GM20000 (cell line): ENCODE measurements around the gene ERGIC1.

Experiments
- DNase-seq: peaks from one replicate; pipeline ENCODE4 v3.0.0; 2012; ENCODE audit warnings: low spot score
- CTCF ChIP-seq: IDR thresholded peaks from 2 replicates; pipeline ENCODE4 v1.5.1; 2012; ENCODE audit warnings: mild to moderate bottlenecking, control low read depth; ENCODE audit errors: extremely low read depth, missing control alignments

Gene ERGIC1

GRCh38 chr5:172909931-172910502 lies 76.0 kb downstream of the ERGIC1 start:
- no peak for TF ChIP-seq CTCF
- no peak for DNase-seq

- peak; percentile 62 for DNase-seq
- peak; percentile 44 for TF ChIP-seq CTCF
Measured at GRCh38 chr5:172910828-172911627, 77.0 kb downstream of the ERGIC1 start.

DNA sequence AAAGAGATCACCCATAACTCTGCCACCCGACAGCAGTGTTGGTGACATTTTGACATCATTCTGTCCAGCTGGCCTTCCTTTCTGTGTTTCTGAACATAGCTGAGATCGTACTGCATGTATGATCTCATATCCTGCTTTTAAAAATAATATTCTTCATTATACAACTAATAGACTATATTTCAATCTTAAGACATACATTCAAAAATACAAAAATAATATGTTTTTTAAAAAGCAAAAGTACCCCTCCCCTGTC lies 77.5 kb downstream of the ERGIC1 start:
- DNase-seq, result no peak

GRCh38 chr5:172911976-172912375 lies 77.9 kb downstream of the ERGIC1 start:
- TF ChIP-seq CTCF, result no peak
- no peak for DNase-seq

More for the DNA sequence above, 77.5 kb downstream of the ERGIC1 start:
- TF ChIP-seq CTCF, result no peak

DNA sequence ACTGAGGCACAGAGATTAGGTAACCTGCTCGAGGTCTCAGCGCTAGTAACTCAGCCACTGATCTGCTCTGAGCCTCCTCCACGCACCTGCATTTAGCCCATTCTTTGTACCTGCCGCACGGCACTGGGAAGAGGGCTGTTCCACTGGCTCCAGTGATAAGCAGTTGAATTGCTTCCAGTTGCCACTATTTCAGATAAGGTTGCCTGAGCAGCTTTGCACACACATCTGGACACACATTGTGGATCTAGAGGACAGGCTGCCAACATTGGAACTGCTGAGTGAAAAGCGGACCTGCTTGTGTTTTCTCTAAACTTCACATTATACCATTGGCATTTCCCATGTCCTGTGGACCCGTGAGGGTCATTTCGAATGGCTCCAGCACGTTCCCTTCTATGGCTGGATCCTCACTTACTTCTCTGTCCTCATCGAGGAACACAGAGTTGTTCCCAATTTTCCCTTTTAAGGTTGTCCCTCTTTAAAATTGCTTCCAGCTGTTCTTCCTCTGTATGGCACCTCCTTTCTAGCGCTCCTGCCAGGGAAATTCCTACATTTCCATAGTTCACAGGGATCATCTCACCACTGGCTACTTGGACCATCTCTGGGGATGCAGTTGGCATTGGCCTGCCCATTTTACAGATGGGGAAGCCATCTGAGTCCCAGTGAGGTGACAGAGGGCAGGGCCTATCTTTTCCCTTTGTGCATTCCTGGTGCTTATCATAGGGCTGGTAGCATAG lies 79.2 kb downstream of the ERGIC1 start:
- DNase-seq, result no peak
- TF ChIP-seq CTCF, result no peak

DNA sequence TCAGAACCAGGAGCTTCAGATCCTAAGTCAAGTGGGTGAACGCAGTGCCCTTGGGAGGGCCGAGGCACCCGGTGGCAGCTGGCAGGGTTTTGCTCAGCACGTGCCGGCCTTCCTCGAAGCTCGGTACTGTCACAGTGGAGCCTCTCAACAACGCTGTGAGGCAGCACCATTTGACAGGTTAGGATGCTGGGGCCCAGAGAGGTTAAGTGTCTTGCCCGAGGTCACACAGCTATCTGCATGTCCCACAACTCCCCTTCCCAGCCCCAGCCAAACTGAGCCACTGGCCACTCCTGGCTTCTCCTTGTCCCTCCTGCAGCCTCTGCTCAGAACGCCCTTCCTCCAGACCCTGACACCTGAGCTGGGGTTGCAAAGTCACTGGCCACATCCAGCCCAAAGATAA lies 81.5 kb downstream of the ERGIC1 start:
- no peak for DNase-seq
- TF ChIP-seq CTCF, result no peak
